ENCODE data around the gene MAP4K1.
A peak's percentile ranks its signal among the peaks of the same experiment; 100 is the strongest.
"Not testable (repeated sequence)": the region's sequence is repeated elsewhere in the genome, so short reads cannot be mapped to it uniquely, and the experiment has no call there.

MAP4K1 gene

DNA sequence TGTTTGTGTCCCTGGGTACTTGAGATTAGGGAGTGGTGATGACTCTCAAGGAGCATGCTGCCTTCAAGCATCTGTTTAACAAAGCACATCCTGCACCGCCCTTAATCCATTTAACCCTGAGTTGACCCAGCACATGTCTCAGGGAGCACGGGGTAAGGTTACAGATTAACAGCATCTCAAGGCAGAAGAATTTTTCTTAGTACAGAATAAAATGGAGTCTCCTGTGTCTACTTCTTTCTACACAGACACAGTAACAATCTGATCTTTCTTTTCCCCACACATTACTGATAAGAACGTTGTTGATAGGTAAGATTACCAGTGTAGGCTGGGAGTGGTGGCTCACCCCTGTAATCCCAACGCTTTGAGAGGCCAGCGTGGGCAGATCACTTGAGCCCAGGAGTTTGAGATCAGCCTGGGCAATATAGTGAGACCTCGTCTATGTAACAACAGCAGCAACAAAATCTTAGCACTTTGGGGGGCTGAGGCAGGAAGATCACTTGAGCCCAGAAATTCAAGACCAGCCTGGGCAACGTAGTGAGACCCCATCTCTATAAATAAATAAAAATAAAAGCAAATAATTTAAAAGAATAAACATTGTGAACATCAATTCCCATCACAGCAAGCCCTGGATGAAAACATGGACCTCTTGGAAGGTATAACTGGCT is 14.2 kb upstream of the MAP4K1 start:
- peaks cover 65 to 69% of the 10 kb centered on the region in 2 experiments for H3K36me3 ChIP-seq (ENCODE audit: control insufficient read depth in 1 of 2, insufficient read depth in 2 of 2, low read depth in 1 of 2, low read length in 2 of 2)
- not testable (repeated sequence) for H3K9me3 ChIP-seq (ENCODE audit: control insufficient read depth, low read length); H4K91ac ChIP-seq (ENCODE audit: low read length); H2BK5ac ChIP-seq (ENCODE audit: low read depth, low read length, poor library complexity, severe bottlenecking); DNase-seq; H3K9ac ChIP-seq (ENCODE audit: low read length); H4K8ac ChIP-seq (ENCODE audit: low read length); H3K23ac ChIP-seq (ENCODE audit: low read length in 2 of 2); H3K27me3 ChIP-seq (ENCODE audit: control insufficient read depth in 1 of 2, insufficient read depth in 1 of 2, low read length in 2 of 2); H3K4me3 ChIP-seq (ENCODE audit: insufficient read depth in 1 of 2, low read depth in 1 of 2, low read length in 2 of 2); H2AFZ ChIP-seq (ENCODE audit: low read depth, low read length); H3K14ac ChIP-seq (ENCODE audit: low read length in 2 of 2); H3K4me2 ChIP-seq (ENCODE audit: low read length, poor library complexity, severe bottlenecking); H3K4ac ChIP-seq (ENCODE audit: low read depth in 1 of 2, low read length in 2 of 2); H2BK120ac ChIP-seq (ENCODE audit: low read depth, low read length); H3K4me1 ChIP-seq (ENCODE audit: control insufficient read depth, insufficient read depth, low read depth, low read length); H3K18ac ChIP-seq (ENCODE audit: low read depth in 1 of 2, low read length in 2 of 2); H2BK15ac ChIP-seq (ENCODE audit: low read depth, poor library complexity, severe bottlenecking); H2BK12ac ChIP-seq (ENCODE audit: low read length in 2 of 2)
- peak overlapping the region; percentile 38 for H3K27ac ChIP-seq (ENCODE audit: low read length, poor library complexity, severe bottlenecking)
- H3K79me1 ChIP-seq (replicated peaks; ENCODE audit: low read length, poor library complexity, severe bottlenecking), result peaks cover 32% of the 10 kb centered on the region
- 95% methylated on average over 4 of the region's 7 CpGs for WGBS
- peak overlapping the region; percentile 49 for H2AK5ac ChIP-seq (ENCODE audit: low read length, severe bottlenecking)

DNA sequence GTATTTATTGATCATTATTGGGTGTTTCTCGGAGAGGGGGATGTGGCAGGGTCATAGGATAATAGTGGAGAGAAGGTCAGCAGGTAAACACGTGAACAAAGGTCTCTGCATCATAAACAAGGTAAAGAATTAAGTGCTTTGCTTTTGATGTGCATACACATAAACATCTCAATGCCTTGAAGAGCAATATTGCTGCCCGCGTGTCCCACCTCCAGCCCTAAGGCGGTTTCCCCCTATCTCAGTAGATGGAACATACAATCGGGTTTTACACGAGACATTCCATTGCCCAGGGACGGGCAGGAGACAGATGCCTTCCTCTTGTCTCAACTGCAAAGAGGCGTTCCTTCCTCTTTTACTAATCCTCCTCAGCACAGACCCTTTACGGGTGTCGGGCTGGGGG is 13.5 kb upstream of the MAP4K1 start:
- not testable (repeated sequence) for H2AFZ ChIP-seq (ENCODE audit: low read depth, low read length); H2BK5ac ChIP-seq (ENCODE audit: low read depth, low read length, poor library complexity, severe bottlenecking); DNase-seq; H2BK12ac ChIP-seq (ENCODE audit: low read length in 2 of 2); H3K27ac ChIP-seq (ENCODE audit: low read length, poor library complexity, severe bottlenecking); H3K27me3 ChIP-seq (ENCODE audit: control insufficient read depth in 1 of 2, insufficient read depth in 1 of 2, low read length in 2 of 2); H3K4me2 ChIP-seq (ENCODE audit: low read length, poor library complexity, severe bottlenecking); H4K91ac ChIP-seq (ENCODE audit: low read length); H3K9ac ChIP-seq (ENCODE audit: low read length); H2BK120ac ChIP-seq (ENCODE audit: low read depth, low read length); H3K23ac ChIP-seq (ENCODE audit: low read length in 2 of 2); H2AK5ac ChIP-seq (ENCODE audit: low read length, severe bottlenecking); H2BK15ac ChIP-seq (ENCODE audit: low read depth, poor library complexity, severe bottlenecking); H3K4me1 ChIP-seq (ENCODE audit: control insufficient read depth, insufficient read depth, low read depth, low read length); H3K9me3 ChIP-seq (ENCODE audit: control insufficient read depth, low read length); H3K4me3 ChIP-seq (ENCODE audit: insufficient read depth in 1 of 2, low read depth in 1 of 2, low read length in 2 of 2); H3K14ac ChIP-seq (ENCODE audit: low read length in 2 of 2); H3K4ac ChIP-seq (ENCODE audit: low read depth in 1 of 2, low read length in 2 of 2); H3K18ac ChIP-seq (ENCODE audit: low read depth in 1 of 2, low read length in 2 of 2); H4K8ac ChIP-seq (ENCODE audit: low read length)
- H3K36me3 ChIP-seq (ENCODE audit: control insufficient read depth in 1 of 2, insufficient read depth in 2 of 2, low read depth in 1 of 2, low read length in 2 of 2), result peaks cover 71 to 72% of the 10 kb centered on the region in 2 experiments
- peaks cover 32% of the 10 kb centered on the region for H3K79me1 ChIP-seq (replicated peaks; ENCODE audit: low read length, poor library complexity, severe bottlenecking)
- 76% methylated on average over 6 of the region's 11 CpGs for WGBS

DNA sequence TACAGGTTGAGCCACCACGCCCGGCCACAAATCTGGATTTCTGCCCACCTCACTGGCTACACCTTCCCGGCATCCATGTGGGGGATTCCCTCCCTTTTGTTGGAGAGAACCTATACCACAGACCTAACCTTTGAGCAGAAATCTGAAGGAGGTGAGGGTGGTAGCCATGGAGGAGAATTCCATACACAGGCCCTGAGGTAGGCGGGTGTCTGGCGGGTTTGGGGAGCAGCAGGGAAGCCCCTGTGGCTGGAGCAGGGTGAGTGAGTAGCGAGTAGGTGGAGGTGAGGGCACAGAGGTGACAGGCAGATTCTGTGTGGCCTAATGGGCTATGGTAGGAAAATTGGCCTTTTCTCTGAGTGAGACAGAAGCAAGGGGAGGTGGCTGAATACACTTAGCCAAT is 11.8 kb upstream of the MAP4K1 start:
- no peak overlapping the region for H2BK15ac ChIP-seq (ENCODE audit: low read depth, poor library complexity, severe bottlenecking)
- no peak overlapping the region for H3K4me2 ChIP-seq (ENCODE audit: low read length, poor library complexity, severe bottlenecking)
- H3K23ac ChIP-seq (ENCODE audit: low read length in 2 of 2), result no peak overlapping the region
- no peak overlapping the region for H4K8ac ChIP-seq (ENCODE audit: low read length)
- no peak overlapping the region for H3K18ac ChIP-seq (ENCODE audit: low read depth in 1 of 2, low read length in 2 of 2)
- no peak overlapping the region for H3K9ac ChIP-seq (ENCODE audit: low read length)
- no peak overlapping the region for H3K14ac ChIP-seq (ENCODE audit: low read length in 2 of 2)
- peaks cover 28% of the 10 kb centered on the region for H3K79me1 ChIP-seq (replicated peaks; ENCODE audit: low read length, poor library complexity, severe bottlenecking)
- no peak overlapping the region for H3K4ac ChIP-seq (ENCODE audit: low read depth in 1 of 2, low read length in 2 of 2)
- peaks cover 5% of the 10 kb centered on the region for H3K4me1 ChIP-seq (ENCODE audit: control insufficient read depth, insufficient read depth, low read depth, low read length)
- peaks cover 73 to 74% of the 10 kb centered on the region in 2 experiments for H3K36me3 ChIP-seq (ENCODE audit: control insufficient read depth in 1 of 2, insufficient read depth in 2 of 2, low read depth in 1 of 2, low read length in 2 of 2)
- no peaks in the 10 kb centered on the region for H3K27me3 ChIP-seq (ENCODE audit: control insufficient read depth in 1 of 2, insufficient read depth in 1 of 2, low read length in 2 of 2)
- H3K9me3 ChIP-seq (ENCODE audit: control insufficient read depth, low read length), result no peaks in the 10 kb centered on the region
- no peak overlapping the region for H2BK120ac ChIP-seq (ENCODE audit: low read depth, low read length)
- H3K27ac ChIP-seq (ENCODE audit: low read length, poor library complexity, severe bottlenecking), result no peak overlapping the region
- no peak overlapping the region for H2AK5ac ChIP-seq (ENCODE audit: low read length, severe bottlenecking)
- no peak for DNase-seq
- H3K4me3 ChIP-seq (ENCODE audit: insufficient read depth in 1 of 2, low read depth in 1 of 2, low read length in 2 of 2), result no peak overlapping the region
- no peak overlapping the region for H4K91ac ChIP-seq (ENCODE audit: low read length)
- H2AFZ ChIP-seq (ENCODE audit: low read depth, low read length), result no peak overlapping the region
- H2BK12ac ChIP-seq (ENCODE audit: low read length in 2 of 2), result no peak overlapping the region
- WGBS, result 98% methylated on average over 6 of the region's 6 CpGs
- no peak overlapping the region for H2BK5ac ChIP-seq (ENCODE audit: low read depth, low read length, poor library complexity, severe bottlenecking)

DNA sequence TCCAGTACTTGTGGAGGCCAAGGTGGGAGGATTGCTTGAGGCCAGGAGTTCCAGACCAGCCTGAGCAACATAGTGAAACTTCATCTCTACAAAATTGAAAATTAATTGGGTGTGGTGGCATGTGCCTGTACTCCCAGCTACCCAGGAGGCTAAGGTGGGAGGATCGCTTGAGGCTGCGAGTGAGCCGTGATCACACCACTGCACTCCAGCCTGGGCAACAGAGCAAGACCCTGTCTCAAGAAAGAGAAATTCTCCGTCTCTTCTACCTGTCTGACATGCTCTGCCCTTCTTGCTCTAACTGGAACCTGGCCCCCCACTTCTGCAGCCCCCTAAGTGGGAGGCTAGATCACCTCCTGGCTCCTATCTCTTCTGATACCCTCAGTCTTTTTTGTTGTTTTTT is 8.6 kb upstream of the MAP4K1 start:
- no peak overlapping the region for H3K18ac ChIP-seq (ENCODE audit: low read depth in 1 of 2, low read length in 2 of 2)
- H3K4me1 ChIP-seq (ENCODE audit: control insufficient read depth, insufficient read depth, low read depth, low read length), result no peaks in the 10 kb centered on the region
- WGBS, result 93% methylated on average over 4 of the region's 4 CpGs
- H4K8ac ChIP-seq (ENCODE audit: low read length), result no peak overlapping the region
- no peak overlapping the region for H2BK15ac ChIP-seq (ENCODE audit: low read depth, poor library complexity, severe bottlenecking)
- H2AFZ ChIP-seq (ENCODE audit: low read depth, low read length), result no peak overlapping the region
- H3K9me3 ChIP-seq (ENCODE audit: control insufficient read depth, low read length), result no peaks in the 10 kb centered on the region
- no peaks in the 10 kb centered on the region for H3K27me3 ChIP-seq (ENCODE audit: control insufficient read depth in 1 of 2, insufficient read depth in 1 of 2, low read length in 2 of 2)
- H3K14ac ChIP-seq (ENCODE audit: low read length in 2 of 2), result no peak overlapping the region
- H3K27ac ChIP-seq (ENCODE audit: low read length, poor library complexity, severe bottlenecking), result no peak overlapping the region
- no peak overlapping the region for H2BK120ac ChIP-seq (ENCODE audit: low read depth, low read length)
- no peak overlapping the region for H2AK5ac ChIP-seq (ENCODE audit: low read length, severe bottlenecking)
- no peak overlapping the region for H3K4me2 ChIP-seq (ENCODE audit: low read length, poor library complexity, severe bottlenecking)
- no peak overlapping the region for H3K23ac ChIP-seq (ENCODE audit: low read length in 2 of 2)
- H3K4ac ChIP-seq (ENCODE audit: low read depth in 1 of 2, low read length in 2 of 2), result no peak overlapping the region
- H3K36me3 ChIP-seq (ENCODE audit: control insufficient read depth in 1 of 2, insufficient read depth in 2 of 2, low read depth in 1 of 2, low read length in 2 of 2), result peaks cover 78 to 84% of the 10 kb centered on the region in 2 experiments
- no peak overlapping the region for H4K91ac ChIP-seq (ENCODE audit: low read length)
- no peak overlapping the region for H2BK12ac ChIP-seq (ENCODE audit: low read length in 2 of 2)
- no peak for DNase-seq
- H2BK5ac ChIP-seq (ENCODE audit: low read depth, low read length, poor library complexity, severe bottlenecking), result no peak overlapping the region
- H3K4me3 ChIP-seq (ENCODE audit: insufficient read depth in 1 of 2, low read depth in 1 of 2, low read length in 2 of 2), result no peak overlapping the region
- H3K9ac ChIP-seq (ENCODE audit: low read length), result no peak overlapping the region
- H3K79me1 ChIP-seq (replicated peaks; ENCODE audit: low read length, poor library complexity, severe bottlenecking), result peaks cover 32% of the 10 kb centered on the region

Data from mesenchymal stem cell (in vitro differentiated cells and primary cell).